IPS-18a (cell line): ENCODE data around the gene SPEF2.
"Not testable (repeated sequence)": the region's sequence is repeated elsewhere in the genome, so short reads cannot be mapped to it uniquely, and the experiment has no call there.

Experiments used
- H3K27ac ChIP-seq: one replicate; pipeline ENCODE4 v1.5.1; 2013; ENCODE audit warnings: low read length
- H3K27me3 ChIP-seq: one replicate; pipeline ENCODE4 v1.6.1; 2013; ENCODE audit warnings: mild to moderate bottlenecking, low read length; ENCODE audit not compliant: control insufficient read depth, insufficient read depth
- H3K36me3 ChIP-seq: one replicate; pipeline ENCODE4 v1.6.1; 2013; ENCODE audit warnings: low read depth, low read length; ENCODE audit not compliant: control insufficient read depth
- H3K4me1 ChIP-seq: one replicate; pipeline ENCODE4 v1.6.1; 2013; ENCODE audit warnings: low read depth, low read length; ENCODE audit not compliant: control insufficient read depth
- H3K4me3 ChIP-seq: one replicate; pipeline ENCODE4 v1.5.1; 2013; ENCODE audit warnings: low read length
- H3K9ac ChIP-seq: one replicate; pipeline ENCODE4 v1.6.1; 2013; ENCODE audit warnings: mild to moderate bottlenecking, low read length, moderate library complexity
- H3K9me3 ChIP-seq: one replicate; pipeline ENCODE4 v1.6.1; 2013; ENCODE audit warnings: low read depth, low read length; ENCODE audit not compliant: control insufficient read depth

Gene SPEF2

GRCh38 chr5:35849860-35850259, 232.2 kb downstream of the SPEF2 start:
- Histone ChIP-seq H3K27ac (no peak overlapping the region), H3K4me1 (no peaks in the 10 kb centered on the region), H3K9ac (no peak overlapping the region), H3K27me3 (no peaks in the 10 kb centered on the region), H3K9me3 (peaks cover 13% of the 10 kb centered on the region), H3K36me3 (no peaks in the 10 kb centered on the region), H3K4me3 (no peak overlapping the region)

- H3K27ac ChIP-seq, result no peak overlapping the region
- H3K9me3 ChIP-seq, result peaks cover 3% of the 10 kb centered on the region
- no peak overlapping the region for H3K9ac ChIP-seq
- no peaks in the 10 kb centered on the region for H3K27me3 ChIP-seq
- H3K4me3 ChIP-seq, result no peak overlapping the region
- no peaks in the 10 kb centered on the region for H3K4me1 ChIP-seq
- no peaks in the 10 kb centered on the region for H3K36me3 ChIP-seq
Observed at GRCh38 chr5:35850967-35851680, 233.5 kb downstream of the SPEF2 start.

GRCh38 chr5:35852084-35852734, 234.5 kb downstream of the SPEF2 start:
- Histone ChIP-seq H3K4me3 (no peak overlapping the region), H3K27ac (no peak overlapping the region), H3K4me1 (no peaks in the 10 kb centered on the region), H3K36me3 (no peaks in the 10 kb centered on the region), H3K9ac (no peak overlapping the region), H3K27me3 (no peaks in the 10 kb centered on the region), H3K9me3 (no peaks in the 10 kb centered on the region)

DNA sequence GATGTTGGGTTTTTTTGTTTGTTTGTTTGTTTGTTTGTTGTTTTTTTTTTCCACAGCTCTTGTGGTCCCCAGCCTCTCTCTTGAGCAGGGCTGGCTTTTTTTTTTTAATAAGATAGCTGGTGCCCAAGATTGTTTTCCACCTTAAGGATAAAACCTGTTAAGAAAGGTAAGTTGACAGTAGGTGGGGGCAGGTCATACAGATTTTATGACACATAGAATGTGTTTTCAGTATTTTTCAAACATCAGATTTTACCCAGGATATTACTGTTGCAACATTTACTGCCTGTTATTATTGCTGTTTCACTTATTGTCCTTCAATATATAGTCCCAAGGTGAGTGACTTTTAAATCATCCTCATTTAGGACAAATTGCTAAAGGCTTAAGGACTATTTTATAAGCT, 235.1 kb downstream of the SPEF2 start:
- no peaks in the 10 kb centered on the region for H3K27me3 ChIP-seq
- no peak overlapping the region for H3K9ac ChIP-seq
- H3K36me3 ChIP-seq, result no peaks in the 10 kb centered on the region
- no peaks in the 10 kb centered on the region for H3K9me3 ChIP-seq
- H3K4me1 ChIP-seq, result no peaks in the 10 kb centered on the region
- H3K27ac ChIP-seq, result no peak overlapping the region
- H3K4me3 ChIP-seq, result no peak overlapping the region

- no peak overlapping the region for H3K4me3 ChIP-seq
- no peak overlapping the region for H3K27ac ChIP-seq
- H3K36me3 ChIP-seq, result no peaks in the 10 kb centered on the region
- no peaks in the 10 kb centered on the region for H3K27me3 ChIP-seq
- H3K9me3 ChIP-seq, result no peaks in the 10 kb centered on the region
- no peak overlapping the region for H3K9ac ChIP-seq
- no peaks in the 10 kb centered on the region for H3K4me1 ChIP-seq
Observed at GRCh38 chr5:35853631-35854030, 236.0 kb downstream of the SPEF2 start.

DNA sequence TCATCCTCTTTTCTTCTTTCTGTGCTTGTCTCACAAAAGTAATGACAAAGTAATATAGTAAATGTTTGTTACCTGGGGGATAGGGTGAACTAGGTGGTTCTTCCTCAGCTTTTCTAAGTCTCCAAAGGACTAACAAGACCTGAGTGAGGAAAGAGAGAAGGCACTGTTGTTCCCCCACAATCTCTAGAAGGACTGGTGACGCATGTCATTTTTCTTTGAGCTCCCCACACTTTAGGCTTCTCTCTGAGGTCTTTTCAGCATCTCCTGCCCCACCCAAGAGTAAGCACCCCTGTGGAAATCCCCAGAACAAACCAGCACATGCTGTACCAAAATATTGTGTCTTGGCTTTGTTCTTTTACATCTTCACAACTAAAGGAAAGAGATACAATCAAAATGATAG, 236.6 kb downstream of the SPEF2 start:
- no peaks in the 10 kb centered on the region for H3K36me3 ChIP-seq
- H3K9me3 ChIP-seq, result no peaks in the 10 kb centered on the region
- H3K9ac ChIP-seq, result no peak overlapping the region
- peaks cover 6% of the 10 kb centered on the region for H3K4me1 ChIP-seq
- H3K27ac ChIP-seq, result no peak overlapping the region
- no peaks in the 10 kb centered on the region for H3K27me3 ChIP-seq
- no peak overlapping the region for H3K4me3 ChIP-seq

DNA sequence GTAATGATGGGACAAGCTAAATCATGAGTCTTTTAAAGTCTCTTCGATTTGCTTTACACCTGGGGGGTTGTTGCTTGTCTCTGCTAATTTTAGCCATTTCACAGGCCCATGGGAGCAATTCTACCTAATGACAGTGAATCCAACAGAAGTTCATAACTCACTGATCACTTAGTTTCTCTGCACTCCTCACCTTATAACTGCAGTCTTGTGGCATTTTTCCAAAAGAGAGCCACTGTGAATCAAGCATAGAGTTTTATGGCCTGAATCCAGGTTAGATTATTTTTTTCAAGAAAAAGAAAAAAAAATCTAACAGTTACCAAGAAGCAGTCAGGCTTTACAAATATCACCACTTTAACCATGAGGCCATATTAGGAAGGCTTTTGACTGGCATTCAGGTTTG, 237.5 kb downstream of the SPEF2 start:
- H3K9ac ChIP-seq, result no peak overlapping the region
- H3K4me1 ChIP-seq, result peaks cover 11% of the 10 kb centered on the region
- no peak overlapping the region for H3K27ac ChIP-seq
- no peaks in the 10 kb centered on the region for H3K9me3 ChIP-seq
- no peaks in the 10 kb centered on the region for H3K36me3 ChIP-seq
- no peak overlapping the region for H3K4me3 ChIP-seq
- no peaks in the 10 kb centered on the region for H3K27me3 ChIP-seq

DNA sequence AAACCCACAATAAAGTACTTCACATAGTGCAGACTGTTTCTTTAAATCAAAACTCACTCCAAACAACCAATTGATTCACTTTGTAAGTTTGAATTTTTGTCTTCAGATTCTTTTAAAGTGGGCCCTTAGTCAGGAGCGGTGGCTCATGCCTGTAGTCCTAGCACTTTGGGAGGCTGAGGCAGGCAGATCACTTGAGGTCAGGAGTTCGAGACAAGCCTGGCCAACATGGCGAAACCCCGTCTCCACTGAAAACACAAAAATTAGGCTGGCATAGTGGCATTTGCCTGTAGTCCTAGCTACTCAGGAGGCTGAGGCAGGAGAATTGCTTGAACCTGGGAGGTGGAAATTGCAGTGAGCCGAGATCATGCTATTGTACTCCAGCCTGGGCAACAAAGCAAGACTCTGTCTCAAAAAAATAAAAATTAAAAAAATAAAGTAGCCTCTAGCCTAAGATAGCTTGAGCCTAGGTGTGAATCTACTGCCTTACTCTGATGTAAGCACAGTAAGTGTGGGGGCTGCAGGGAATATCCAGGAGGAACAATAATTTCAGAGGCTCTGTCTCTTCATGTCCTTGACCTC, 238.6 kb downstream of the SPEF2 start:
- peaks cover 18% of the 10 kb centered on the region for H3K4me1 ChIP-seq
- not testable (repeated sequence) for H3K9ac ChIP-seq, H3K27ac ChIP-seq

DNA sequence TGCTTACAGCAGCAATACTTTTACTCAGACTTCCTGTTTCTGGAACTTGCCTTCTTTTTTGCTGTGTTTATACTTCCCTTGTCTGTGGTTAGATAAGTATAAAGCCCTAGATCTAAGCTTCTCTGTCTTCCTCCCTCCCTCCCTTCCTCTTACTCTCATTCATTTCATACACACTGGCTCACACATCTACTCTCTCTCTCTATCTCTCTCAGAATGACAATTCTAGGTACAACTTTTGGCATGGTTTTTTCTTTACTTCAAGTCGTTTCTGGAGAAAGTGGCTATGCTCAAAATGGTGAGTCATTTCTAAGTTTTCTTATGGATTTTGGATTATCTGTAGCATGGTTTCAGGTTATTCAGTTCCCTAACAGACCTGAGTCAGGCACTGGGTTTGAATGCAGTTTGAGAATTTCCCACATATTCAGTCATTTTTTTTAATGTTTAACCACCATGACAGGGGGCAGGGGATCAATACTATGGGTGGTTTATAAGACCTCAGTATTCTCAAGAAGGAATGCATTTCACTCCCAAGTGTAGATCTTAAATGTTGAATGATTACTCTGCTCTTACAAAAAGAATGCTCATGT, 239.2 kb downstream of the SPEF2 start, which contains the start of gene IL7R:
Gene IL7R (plus strand): TSS at position 127 of the 587 bp plus-strand sequence. CDS start 87 bp downstream, at position 214.
- Histone ChIP-seq H3K9ac (no peak within 1 kb of the TSS), H3K4me1 (peaks cover 18% of the 10 kb centered on the region), H3K27ac (no peak within 1 kb of the TSS), H3K4me3 (no peak within 1 kb of the TSS), H3K27me3 (no peaks in the 10 kb centered on the region), H3K9me3 (no peaks in the 10 kb centered on the region), H3K36me3 (no peaks in the 10 kb centered on the region)

More for the DNA sequence above, 238.6 kb downstream of the SPEF2 start:
- H3K9me3 ChIP-seq, H3K4me3 ChIP-seq, H3K27me3 ChIP-seq, H3K36me3 ChIP-seq: not testable (repeated sequence)

- no peak overlapping the region for H3K4me3 ChIP-seq
Observed at GRCh38 chr5:35857606-35858205, 240.0 kb downstream of the SPEF2 start.

GRCh38 chr5:35859101-35859661, 241.5 kb downstream of the SPEF2 start:
- no peak overlapping the region for H3K4me3 ChIP-seq
- H3K9ac ChIP-seq, result no peak overlapping the region

More at GRCh38 chr5:35857606-35858205, 240.0 kb downstream of the SPEF2 start:
- Histone ChIP-seq H3K4me1 (peaks cover 18% of the 10 kb centered on the region), H3K27ac (no peak overlapping the region), H3K27me3 (no peaks in the 10 kb centered on the region), H3K9me3 (no peaks in the 10 kb centered on the region), H3K36me3 (no peaks in the 10 kb centered on the region), H3K9ac (no peak overlapping the region)

More at GRCh38 chr5:35859101-35859661, 241.5 kb downstream of the SPEF2 start:
- H3K4me1 ChIP-seq, result peaks cover 18% of the 10 kb centered on the region
- no peaks in the 10 kb centered on the region for H3K36me3 ChIP-seq
- H3K27ac ChIP-seq, result no peak overlapping the region
- H3K9me3 ChIP-seq, result no peaks in the 10 kb centered on the region
- no peaks in the 10 kb centered on the region for H3K27me3 ChIP-seq
